SK-N-DZ (cell line): ENCODE results near the gene ENOX1.

Experiments used
- DNase-seq: peaks from one replicate; pipeline ENCODE4 v3.0.0-alpha.2; 2015; ENCODE audit warnings: low spot score

Gene ENOX1

GRCh38 chr13:43291287-43292060 lies 495.3 kb downstream of the ENOX1 start:
- no peak for DNase-seq

GRCh38 chr13:43289470-43290255 lies 497.1 kb downstream of the ENOX1 start:
- DNase-seq, result no peak

DNA sequence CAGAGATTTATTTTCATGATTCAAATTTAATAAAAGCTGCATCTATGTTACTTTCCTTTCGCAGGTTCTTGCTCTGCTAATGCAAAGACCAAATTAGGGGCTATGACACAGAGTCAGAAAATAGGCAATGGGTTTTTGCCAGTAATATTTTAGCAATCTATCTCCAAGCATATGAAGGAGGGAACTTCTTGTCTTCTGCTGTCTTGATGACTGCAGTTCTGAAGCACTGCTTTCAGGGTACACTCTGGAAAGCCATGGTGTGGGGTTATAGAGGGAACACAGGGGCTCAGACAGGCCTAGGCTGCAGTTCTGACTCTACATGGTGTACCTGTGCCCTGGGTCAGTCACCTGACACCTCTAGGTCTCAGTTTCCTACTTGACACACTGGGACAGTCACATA lies 500.0 kb downstream of the ENOX1 start:
- no peak for DNase-seq

DNA sequence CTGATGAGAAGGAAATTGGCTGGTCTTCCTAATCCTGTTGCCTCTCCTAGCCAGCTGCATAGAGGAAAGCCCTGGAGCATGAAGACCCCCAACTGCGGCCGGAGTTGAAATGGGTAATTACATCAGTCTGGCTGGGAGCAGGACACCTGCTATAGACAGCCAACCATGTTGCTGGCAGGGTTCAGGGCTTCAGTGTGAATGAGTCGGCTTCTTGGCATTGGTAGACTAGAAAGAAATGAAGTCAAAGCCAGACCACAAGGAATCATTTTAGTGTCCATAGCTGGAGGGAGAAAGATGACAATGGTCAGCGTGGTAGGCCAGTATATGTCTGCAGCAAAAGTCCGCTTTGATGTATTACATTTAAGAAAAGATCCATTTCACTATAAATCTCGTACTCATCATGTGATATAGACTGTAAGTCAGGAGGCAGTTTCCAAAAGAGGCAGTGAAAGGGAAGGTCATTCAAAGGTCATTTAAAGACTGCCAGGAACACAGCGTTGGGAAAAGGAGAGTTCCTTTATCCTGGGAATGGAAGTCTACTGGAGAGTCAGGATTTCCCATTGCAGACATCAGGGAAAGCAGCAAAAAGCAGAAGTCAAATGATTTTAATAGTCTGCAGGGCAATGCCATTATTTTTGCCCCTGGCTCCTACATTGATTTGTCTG lies 500.7 kb downstream of the ENOX1 start:
- DNase-seq, result peak; percentile 80

- no peak for DNase-seq
These were observed 502.6 kb downstream of the ENOX1 start for GRCh38 chr13:43284162-43284561.

- DNase-seq, result no peak
These were observed 507.1 kb downstream of the ENOX1 start for GRCh38 chr13:43279696-43280095.

DNA sequence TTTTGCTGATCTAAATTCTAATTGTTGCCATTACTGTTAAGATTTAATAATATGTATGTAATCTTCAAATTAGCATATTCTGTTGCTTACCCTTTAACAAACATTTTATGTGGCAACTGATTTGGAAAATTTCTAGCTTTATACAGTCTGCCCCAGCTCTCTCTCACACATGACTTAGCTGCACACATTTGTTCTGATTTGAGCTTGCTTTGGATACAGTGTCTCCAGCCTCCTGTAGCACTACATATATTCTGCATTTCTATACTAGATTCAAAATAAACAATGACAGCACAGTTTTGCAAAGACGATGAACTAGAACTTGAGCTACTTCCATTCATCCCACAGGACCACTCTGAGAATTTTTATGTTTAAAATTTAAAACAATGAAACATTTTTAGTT lies 508.6 kb downstream of the ENOX1 start:
- DNase-seq, result no peak

- DNase-seq, result no peak
These were observed 509.6 kb downstream of the ENOX1 start for GRCh38 chr13:43277142-43277541.

DNA sequence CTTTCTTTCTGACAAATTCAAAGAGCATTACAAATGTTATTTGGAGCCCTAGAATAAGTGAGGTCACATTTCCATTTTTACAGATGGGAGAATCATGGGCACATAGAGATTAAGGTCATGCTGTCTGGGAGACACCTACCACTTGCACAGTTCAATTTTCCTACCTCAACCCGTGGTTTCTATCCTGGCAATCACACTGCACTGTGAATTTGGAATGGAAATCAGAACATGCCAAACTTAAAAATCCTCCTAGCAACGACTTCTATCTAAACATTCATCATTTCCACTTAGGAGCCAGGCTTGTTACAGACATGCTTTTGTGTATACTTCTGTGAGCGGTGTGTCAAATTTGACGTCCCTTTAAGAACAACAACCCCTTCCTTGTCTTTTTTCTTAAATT lies 511.9 kb downstream of the ENOX1 start:
- no peak for DNase-seq

DNA sequence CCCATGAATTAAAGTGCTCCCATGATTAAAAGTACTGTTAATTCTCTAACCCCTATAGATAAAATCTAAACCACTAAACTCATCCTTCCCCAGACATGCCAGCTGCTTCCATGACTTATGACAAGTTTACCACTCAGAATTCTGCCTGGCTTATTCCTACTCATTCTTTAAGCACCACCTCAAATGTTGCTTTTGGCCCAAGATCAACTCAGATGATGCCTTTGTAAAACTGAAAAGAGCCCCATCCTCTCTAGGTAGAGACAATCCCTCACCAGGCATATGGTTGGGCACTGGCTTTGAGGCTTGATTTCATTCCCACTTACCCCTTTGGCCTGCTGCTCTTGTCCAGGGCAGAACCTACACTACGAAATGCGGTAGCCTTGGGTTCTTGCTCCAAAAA lies 513.4 kb downstream of the ENOX1 start:
- no peak for DNase-seq

DNA sequence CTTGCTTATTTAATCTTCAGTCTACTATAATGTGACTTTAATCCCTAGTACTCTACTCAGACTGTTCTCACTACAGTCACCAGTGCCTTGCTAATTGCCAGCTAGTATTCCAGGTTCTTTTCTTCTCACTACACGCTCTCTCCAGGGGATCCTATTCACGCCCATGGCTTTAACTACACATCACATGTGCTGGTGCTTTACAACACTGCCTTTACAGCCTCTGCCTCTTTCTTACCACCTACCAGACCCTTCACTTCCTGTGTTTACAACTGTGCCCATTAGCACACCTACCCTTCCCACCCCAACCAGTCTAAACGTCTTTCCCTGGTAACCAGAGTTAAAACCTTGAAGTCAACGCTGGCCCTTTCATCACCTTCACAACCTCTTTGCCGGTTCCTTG lies 513.9 kb downstream of the ENOX1 start:
- no peak for DNase-seq

DNA sequence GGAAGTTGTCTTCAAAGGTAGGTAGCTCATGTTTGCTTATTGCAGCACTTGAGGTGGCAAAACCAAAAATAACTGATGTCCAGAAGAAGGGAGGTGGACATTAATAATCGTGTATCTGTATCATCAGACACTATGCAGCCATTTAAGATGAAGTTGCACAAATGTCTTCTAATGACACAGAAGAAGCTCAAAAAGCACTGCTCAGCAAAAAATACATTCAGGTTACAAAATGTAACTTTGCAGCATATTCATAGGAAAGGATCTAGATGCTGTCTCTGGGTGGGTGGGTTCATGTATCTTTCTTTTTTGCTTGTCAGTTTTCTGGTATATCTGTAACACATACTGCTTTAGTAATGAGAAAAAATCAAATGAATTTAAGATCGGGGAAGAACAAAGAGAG lies 515.6 kb downstream of the ENOX1 start:
- no peak for DNase-seq

- no peak for DNase-seq
These were observed 516.5 kb downstream of the ENOX1 start for GRCh38 chr13:43270130-43270830.

DNA sequence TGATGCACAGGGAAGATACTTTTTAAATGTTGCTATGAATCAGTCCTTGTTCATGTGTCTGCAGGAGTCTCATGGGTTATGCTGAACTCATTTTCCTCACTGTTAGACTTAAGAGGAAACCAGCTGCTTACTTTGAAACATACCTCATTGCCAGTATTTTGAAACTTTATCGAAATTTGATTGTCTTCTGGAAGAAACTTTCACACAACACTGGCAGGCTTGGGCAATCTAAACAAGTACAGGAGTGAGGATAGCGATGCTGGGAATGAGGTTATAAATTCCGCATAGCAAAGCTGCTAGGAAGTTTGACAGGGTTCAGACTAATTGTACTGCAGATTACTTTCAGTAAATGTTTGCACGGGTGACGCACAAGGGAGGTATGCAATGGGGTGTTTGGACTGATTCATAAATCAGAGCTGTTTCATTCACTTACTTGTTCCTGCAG lies 517.7 kb downstream of the ENOX1 start:
- DNase-seq, result no peak

GRCh38 chr13:43268632-43269031 lies 518.1 kb downstream of the ENOX1 start:
- no peak for DNase-seq

- DNase-seq, result no peak
These were observed 518.9 kb downstream of the ENOX1 start for GRCh38 chr13:43267916-43268315.

DNA sequence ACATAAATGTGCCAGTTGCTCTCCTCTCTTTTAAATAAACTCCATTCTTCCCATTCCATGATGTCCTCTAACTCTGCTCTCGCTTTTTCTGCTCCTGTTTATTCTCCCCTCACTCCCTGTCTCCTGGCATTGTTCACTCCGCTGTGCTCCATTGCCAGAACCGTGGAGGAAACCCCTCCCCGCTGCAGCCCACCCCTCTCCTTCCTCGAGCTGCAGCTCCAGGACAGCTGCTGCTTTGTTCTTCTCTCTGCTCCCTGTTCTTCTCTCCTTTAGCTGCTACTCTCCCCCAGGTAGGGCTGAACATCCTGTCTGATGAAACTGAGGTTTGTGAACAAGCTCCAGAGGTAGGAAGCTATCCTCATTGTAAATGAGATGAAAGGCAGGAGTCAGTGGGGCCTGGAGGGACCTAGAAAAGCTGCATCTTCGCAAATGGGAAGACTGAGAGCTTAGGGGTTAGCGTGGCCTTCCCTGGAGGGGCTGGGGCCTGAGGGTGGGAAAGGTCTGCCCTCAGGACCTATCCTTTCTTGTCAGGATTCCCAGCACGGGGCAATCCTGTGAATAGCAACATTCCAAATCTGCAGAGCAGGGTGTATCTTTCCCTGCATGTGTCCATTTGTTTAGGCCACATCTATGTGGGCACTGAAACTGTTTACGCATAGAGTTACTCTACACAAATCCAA lies 519.7 kb downstream of the ENOX1 start:
- no peak for DNase-seq

DNA sequence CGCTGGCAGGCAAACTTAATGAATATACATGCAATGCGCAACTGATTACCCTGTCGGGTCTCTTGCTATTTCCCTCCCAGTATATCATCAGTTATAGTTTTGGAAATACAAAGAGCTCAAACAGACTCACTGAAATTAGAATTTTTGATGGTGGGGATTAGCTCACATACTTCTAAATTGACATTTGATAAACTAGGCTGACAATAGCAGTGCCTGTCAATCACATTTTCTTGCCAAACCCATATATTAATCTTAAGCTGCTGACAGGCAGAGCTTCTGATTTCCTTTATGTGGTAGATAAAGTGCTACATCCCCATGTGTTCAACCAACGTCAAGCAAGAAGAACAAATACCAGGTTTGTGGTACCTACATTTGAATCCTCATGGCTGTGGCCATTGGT lies 521.7 kb downstream of the ENOX1 start:
- DNase-seq, result no peak

- DNase-seq, result no peak
These were observed 522.3 kb downstream of the ENOX1 start for GRCh38 chr13:43264458-43264857.

GRCh38 chr13:43263047-43263446 lies 523.7 kb downstream of the ENOX1 start:
- no peak for DNase-seq

DNA sequence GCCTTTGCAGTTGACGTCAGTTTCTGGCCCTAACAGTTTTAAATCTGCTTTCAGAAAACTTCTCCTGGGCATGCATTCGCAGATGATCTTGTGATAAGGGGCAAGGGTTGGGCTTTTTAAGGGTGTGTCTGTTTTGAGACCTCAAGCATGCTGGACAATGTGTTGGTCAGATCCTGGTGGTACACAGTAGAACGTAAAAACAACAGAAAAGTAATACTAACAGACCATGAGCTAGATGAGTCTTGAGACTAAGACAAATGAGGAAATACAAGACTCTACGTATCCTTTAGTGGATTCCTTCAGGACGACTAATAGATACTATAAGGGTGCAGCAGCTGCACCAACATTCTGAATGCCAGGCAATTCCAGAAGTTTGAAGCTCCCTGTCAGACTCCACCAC lies 525.8 kb downstream of the ENOX1 start:
- no peak for DNase-seq
